RPMI8226 (cell line): Measurements from ENCODE around the gene ANKRD11.

Source experiments
- DNase-seq: peaks from one replicate; pipeline ENCODE4 v3.0.0-alpha.2; 2015

Gene ANKRD11

DNA sequence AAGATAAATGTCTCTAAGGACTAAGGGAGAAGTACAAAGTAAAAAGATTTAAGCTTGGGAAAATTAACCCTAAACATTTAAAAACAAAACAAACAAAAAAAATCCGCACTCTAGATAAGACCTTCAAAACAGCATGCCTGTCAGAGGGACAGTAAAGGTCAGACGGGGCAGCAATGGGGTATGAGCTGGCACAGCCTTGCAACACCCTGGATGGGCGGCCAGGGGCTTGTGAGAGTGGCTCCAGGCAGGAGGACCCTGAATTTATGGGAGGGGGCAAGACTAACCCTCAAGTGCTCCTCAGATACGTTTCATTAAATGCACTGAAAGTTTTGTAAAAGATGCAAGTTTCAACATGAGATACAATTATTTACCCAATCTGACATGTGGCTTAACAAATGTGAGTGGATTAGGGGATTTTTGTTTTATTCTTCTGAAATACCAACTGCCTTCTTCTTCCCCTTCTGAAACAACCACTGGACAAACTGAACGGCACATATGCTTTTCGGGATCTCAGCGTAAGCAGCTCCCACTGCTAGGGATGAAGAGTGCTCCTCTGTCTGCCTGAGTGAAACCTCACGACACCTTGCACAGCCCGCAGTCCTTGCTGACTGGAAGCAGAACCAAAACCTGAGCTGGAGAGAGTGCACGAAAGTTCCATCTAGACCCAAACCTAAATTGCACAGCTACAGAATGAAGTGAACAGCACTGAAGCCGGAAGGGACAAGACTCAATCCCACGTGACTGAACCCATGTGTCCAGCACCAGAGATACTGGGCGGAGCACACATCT is 128.4 kb downstream of the ANKRD11 start:
- no peak for DNase-seq

DNA sequence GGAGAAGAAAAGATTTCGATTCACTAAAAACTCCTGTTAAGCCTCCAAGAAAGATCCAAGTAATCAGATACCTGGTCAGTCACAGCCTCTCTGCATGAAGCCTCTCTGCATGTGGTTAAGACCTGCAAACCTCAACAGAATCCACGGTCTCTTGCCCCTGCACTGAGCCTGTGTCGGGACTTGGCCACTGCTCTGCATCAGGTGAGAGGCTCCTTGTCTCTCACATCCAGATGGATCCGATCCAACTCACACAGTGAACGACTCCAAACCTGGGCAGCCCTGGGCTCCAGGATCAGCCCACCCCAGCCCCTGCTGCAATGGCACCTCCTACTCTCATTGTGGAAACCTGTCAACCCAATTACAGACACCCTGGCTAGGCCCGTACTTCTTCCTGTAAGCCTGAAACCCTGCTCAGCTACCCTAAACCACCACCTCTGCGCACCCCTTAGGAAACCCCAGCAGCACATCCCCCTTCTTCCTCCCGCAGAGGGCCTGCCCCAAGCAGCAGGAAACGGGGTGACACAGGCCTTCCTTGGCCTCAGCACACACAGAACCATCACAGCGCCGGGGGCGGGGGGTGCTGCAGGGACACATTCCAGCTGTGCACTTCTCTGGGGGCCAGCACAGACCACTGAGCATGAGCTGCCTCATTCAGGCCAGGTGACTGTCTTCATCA is 129.5 kb downstream of the ANKRD11 start:
- no peak for DNase-seq

- DNase-seq: no peak
These were observed 130.9 kb downstream of the ANKRD11 start for GRCh38 chr16:89359264-89360147.

DNA sequence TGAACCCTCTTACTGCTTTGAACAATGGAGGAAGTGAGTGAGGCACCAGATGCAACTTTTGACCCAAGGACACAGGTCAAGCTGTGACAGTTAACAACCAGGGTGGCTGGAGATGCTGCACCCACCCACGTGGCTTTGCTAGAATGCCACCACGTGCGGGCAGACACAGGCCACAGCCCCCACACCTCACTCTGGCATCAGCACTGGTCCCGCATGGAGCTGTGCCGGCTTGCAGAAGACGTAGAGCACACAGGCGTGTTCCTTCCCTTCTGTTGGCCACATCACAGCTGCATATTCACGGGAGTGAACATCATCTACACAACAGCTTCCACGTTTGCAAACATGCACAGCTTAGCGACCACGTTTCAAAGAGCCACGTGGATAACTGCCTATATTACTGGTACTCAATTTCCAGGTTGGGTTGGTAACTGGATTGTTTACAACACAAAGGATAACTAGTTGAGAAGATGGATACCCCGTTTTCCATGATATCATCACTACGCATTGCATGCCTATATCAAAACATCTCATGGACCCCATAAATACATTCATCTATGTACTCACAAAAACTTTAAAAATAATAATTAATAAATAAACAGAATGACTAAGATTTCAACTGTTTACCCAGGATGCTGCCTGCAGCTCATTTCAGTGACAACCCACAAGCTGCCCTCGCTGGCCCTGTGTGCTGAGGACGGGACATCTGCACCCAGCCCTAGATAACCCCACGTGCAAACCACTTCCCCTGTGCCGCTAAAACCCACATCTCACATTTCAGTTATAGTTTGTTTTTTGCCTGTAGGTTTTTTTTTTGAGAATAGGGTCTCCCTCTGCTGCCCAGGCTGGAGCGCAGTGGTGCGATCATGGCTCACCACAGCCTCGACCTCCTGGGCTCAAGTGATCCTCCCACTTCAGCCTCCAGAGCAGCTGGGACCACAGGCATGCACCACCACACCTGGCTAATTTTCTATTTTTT is 132.0 kb downstream of the ANKRD11 start:
- DNase-seq: no peak

DNA sequence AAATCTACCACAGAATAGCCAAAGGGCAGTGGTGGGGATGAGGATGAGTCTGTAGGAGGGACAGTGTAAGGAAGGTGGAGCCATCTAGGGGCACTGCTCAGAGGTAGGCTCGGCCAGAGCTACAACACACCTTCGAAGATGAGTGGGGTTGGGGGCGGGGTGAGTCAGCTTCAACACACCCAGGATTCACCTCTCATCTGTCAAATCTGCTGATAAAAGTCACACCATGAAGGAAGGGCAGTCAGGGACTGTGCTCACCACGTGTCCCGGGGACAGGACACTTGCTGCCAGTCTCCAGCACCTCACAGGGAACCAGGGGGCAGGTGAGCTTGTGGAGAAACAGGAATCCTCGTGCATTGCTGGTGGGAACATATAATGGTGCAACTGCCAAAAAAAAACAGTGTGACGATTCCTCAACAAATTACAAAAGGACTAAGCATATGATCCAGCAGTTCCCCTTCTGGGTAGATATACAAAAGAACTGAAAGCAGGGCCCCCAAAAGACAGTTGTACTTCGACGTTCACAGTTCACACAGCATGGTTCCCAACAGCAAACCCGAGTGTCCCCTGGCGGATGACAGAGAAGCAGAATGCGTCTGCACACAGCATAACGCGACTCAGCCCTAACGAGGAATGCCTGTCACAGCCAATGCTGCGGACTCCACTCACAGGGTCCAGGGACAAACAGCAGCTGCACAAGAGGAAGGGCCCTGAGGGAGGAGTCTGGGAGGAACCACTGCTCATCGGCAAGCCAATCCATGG is 133.1 kb downstream of the ANKRD11 start:
- DNase-seq: no peak

DNA sequence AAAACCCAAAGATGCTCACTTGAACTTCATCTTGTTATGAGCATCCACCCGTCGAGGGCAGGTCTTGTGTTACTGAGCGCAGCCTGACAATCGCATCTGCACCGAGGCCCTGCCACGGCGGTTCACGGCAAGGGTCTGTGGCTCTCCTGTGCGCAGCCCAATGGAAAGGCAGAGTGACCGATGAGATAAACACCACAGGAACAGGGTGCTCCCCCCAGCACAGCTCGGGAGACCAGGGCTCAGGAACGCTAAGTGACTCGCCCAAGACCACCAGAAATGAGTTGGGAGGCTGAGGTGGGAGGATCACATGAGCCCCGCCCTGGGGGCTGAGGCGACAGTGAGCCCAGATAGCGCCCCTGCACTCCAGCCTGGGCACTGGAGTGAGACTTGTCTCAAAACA is 134.7 kb downstream of the ANKRD11 start:
- DNase-seq: no peak

GRCh38 chr16:89355007-89355406 is 135.4 kb downstream of the ANKRD11 start:
- no peak for DNase-seq

DNA sequence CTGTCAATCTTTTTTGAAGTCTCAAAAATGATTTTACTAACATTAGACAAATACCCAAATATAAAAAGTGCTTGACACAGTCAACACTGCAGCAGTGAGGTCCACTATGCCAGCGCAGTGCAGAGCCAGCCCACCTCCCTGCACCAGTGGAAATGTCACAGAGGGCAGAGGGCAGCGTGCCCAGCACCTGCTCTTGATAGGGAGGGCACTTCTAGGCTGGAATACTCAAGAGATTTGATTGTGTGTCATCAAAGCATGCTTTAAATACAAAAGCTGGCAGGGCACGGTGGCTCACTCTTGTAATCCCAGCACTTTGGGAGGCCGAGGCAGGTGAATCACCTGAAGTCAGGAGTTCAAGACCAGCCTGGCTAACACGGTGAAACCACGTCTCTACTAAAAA is 136.0 kb downstream of the ANKRD11 start:
- DNase-seq: no peak

DNA sequence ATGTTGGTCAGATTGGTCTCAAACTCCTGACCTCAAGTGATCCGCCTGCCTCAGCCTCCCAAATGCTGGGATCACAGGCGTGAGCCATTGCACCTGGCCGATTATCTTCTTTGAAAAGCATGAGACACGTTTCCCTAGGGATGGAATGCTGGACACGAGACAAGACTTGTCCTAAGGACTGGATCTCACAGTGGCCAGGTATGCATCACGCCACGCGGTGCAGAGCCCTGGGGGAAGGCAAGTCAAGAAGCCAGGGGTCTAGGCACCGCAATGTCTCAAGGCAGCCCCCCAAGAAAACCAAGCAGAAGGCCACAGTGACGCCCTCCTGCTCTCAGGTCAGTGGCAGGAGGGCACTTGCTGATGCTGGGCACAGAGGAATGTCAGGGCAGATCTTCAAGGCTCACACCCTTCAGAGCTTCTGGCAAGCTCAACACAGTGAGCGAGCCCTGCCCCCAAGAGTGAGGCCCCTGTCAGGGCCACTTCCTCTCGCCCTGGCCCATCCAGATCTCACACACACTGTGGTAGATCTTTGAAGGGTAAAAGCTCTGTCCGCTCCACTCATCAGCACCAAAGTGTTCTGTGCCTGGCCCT is 138.2 kb downstream of the ANKRD11 start:
- no peak for DNase-seq

- no peak for DNase-seq
These were observed 138.7 kb downstream of the ANKRD11 start for GRCh38 chr16:89351645-89352044.

DNA sequence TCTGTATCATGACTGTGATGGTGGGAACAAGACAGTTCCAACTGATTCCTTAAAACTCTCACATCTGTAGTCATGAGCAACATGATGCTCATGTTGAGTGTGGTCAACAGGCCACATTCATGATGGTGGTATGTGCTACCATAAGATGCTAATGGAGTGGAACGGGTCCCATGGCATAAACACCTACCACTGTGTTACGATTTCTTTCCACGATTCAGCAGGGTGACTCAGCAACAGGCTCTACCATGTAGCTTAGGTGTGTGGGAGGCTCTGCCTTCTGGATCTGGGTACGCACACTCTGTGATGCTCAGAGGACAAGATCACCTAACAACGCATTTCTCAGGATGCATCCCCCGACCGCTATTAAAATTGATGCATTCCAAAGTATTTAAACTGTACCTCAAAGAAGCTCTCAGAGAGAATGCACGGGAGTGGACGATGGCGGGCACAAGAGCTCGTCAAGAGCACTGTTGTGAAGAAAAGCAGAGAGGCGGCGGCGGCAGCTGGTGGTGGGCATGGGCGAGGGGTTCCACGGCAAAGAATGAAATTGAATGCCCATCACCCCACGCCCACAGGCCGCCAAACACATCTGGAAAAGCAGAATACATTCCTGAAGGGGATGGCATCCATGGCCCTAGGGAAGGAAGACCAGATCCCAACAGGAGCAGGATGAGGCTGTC is 139.5 kb downstream of the ANKRD11 start:
- no peak for DNase-seq

- no peak for DNase-seq
These were observed 140.3 kb downstream of the ANKRD11 start for GRCh38 chr16:89349947-89350633.

- DNase-seq: no peak
These were observed 142.6 kb downstream of the ANKRD11 start for GRCh38 chr16:89347807-89348206.

GRCh38 chr16:89346869-89347268 is 143.5 kb downstream of the ANKRD11 start:
- DNase-seq: no peak

DNA sequence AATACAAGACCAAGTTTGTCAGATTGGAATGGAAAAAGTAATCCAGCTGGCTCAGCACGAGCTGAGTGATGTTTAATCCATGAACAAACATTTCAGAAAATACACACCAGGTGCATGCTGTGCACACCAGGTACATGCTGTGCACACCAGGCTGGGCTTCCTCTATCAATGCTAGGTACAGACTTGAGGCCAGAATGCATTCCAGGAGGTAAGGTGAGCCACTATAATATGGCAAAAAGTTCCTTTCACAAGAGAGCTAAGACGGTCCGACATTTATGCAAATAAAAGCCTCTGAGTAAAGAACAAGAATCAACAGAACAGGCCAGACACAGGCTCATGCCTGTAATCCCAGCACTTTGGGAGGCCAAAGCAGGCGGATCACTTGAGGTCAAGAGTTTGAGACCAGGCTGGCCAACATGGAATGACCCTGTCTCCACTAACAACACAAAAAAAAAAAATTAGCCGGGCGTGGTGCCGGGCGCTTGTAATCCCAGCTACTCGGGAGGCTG is 144.7 kb downstream of the ANKRD11 start:
- no peak for DNase-seq

- DNase-seq: no peak
These were observed 145.3 kb downstream of the ANKRD11 start for GRCh38 chr16:89344846-89345611.

DNA sequence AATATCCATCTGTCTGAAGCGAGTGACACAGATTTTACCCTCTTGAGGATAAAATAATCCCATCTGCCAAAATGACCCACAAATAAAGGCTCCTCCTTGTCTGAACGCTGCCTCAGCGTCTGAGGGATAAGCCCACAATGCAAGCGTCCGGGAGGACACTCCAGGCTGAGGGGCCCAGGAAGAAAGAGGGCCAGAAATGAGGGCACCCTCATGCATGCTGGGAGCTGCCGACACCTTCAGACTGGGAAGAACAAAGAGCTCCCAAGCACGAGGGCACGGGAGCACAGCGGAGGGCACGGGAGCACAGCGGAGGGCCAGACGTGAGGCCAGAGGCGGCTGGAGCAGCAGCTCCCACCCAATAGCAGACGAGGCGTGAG is 145.9 kb downstream of the ANKRD11 start:
- DNase-seq: no peak

DNA sequence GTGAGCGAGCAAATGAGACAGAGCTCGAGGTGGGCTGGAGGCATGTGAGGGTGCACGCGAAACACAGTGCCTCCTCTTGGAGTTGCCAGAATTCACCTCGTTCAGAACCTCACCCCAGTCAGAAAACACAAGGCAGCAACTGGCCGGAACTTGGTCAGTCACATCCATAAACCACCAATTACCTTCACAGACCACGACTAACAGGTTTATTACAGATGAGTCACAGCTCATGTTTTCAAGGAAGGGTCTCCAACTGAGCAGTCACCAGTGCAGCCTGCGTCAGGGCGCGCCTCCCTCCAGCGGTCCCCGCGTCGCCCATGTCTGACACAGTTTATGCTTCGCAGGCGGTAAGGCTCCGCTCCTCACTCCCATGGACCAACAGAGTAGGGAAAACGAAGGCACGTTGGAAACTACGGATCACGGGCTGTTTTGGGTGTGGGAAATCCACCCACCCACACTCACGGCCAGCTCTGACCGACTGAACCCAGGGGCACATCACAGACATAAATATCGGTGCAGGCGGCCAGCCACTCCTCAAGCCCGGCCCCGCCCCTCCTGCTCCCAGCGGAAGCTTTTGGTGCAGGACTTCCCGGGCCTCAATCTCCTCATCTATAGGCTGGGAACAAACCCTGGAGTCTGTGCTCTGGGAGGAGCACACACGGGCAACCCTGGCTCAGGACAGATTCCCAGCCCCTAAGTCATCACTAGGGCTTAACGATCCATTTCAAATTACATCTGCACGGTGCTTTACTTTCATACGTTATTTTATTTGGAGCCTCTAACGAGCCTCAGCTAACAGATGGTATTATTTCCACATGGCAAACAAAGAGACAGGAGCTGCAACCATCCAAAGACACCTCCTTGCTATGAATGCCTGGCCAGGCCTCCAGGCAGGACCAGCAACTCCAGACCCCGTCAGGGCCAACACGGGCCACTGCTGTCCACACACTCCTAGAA is 146.6 kb downstream of the ANKRD11 start:
- DNase-seq: no peak
